CD4-positive, CD25-positive, alpha-beta regulatory T cell (primary cell): ENCODE data around the gene ATP1A2. TPM values are rescaled to one million over a fixed set of nuclear protein-coding genes. Genes with fewer than 3 reads are reported as not detected.

Experiments
- ATAC-seq, 2 donors: fragments of 150-1000 bp; cut with Tn5 transposase; one replicate each; pipeline ENCODE4 v1.10.0; 2021; ENCODE audit warnings: low read depth in 2 of 2, moderate number of reproducible peaks in 2 of 2, moderate library complexity in 1 of 2
- DNase-seq, 3 donors: peaks; one replicate each; pipeline versions ENCODE4 v3.0.0 to v3.0.0-alpha.2; 2012 to 2022; ENCODE audit warnings: mixed read lengths in 1 of 3
- H3K27ac ChIP-seq: one replicate; pipeline ENCODE4 v1.7.0; 2013; ENCODE audit warnings: mild to moderate bottlenecking, low read length; ENCODE audit not compliant: insufficient read depth, poor library complexity, severe bottlenecking
- H3K27me3 ChIP-seq: one replicate; pipeline ENCODE4 v1.7.0; 2013; ENCODE audit warnings: low read length; ENCODE audit not compliant: control insufficient read depth, insufficient read depth
- H3K36me3 ChIP-seq: one replicate; pipeline ENCODE4 v1.7.0; 2013; ENCODE audit warnings: mild to moderate bottlenecking, low read length, moderate library complexity; ENCODE audit not compliant: control insufficient read depth, insufficient read depth
- H3K4me1 ChIP-seq: 2 replicates; pipeline ENCODE4 v1.7.0; 2013; ENCODE audit warnings: mild to moderate bottlenecking, low read length; ENCODE audit not compliant: insufficient read depth, control insufficient read depth, poor library complexity, severe bottlenecking
- H3K4me3 ChIP-seq: one replicate; pipeline ENCODE4 v1.7.0; 2013; ENCODE audit warnings: low read depth, mild to moderate bottlenecking, low read length, moderate library complexity
- H3K9me3 ChIP-seq, 2 experiments: 1 replicate in 1 of 2; 2 replicates in 1 of 2; pipeline ENCODE4 v1.7.0; 2013; ENCODE audit warnings: low read length in 2 of 2, mild to moderate bottlenecking in 1 of 2, moderate library complexity in 1 of 2; ENCODE audit not compliant: control insufficient read depth in 2 of 2
- H3K27ac Mint-ChIP-seq, 3 donors: one replicate each; pipeline ENCODE4 v1.8.0; 2020 to 2022; ENCODE audit warnings: mild to moderate bottlenecking in 3 of 3, mixed read lengths in 3 of 3, moderate library complexity in 2 of 3
- H3K27me3 Mint-ChIP-seq: one replicate; pipeline ENCODE4 v1.8.0; 2022; ENCODE audit warnings: mild to moderate bottlenecking, mixed read lengths
- H3K36me3 Mint-ChIP-seq: one replicate; pipeline ENCODE4 v1.8.0; 2020; ENCODE audit warnings: mixed read lengths
- H3K4me1 Mint-ChIP-seq, 4 donors: one replicate each; pipeline ENCODE4 v1.8.0; 2020 to 2022; ENCODE audit warnings: mixed read lengths in 4 of 4, mild to moderate bottlenecking in 1 of 4
- H3K4me3 Mint-ChIP-seq, 4 donors: one replicate each; pipeline ENCODE4 v1.8.0; 2020 to 2022; ENCODE audit warnings: mild to moderate bottlenecking in 4 of 4, mixed read lengths in 4 of 4, moderate library complexity in 3 of 4
- H3K9me3 Mint-ChIP-seq, 7 donors: one replicate each; pipeline ENCODE4 v1.8.0; 2020 to 2022; ENCODE audit warnings: mixed read lengths in 7 of 7, mild to moderate bottlenecking in 3 of 7, moderate library complexity in 2 of 7
- polyA plus RNA-seq, 4 donors: library from polyadenylated mRNA; unstranded; fragments of 300-500 nt; fragmentation: Illumina TruSeq; gene quantifications; one replicate each; pipeline ENCODE4 v1.2.3, GENCODE V29; 2021
- total RNA-seq: library from RNA; stranded (reverse); gene quantifications from one replicate; pipeline ENCODE4 v1.2.3, GENCODE V29; 2022

ATP1A2 gene
- total RNA-seq: not detected
- not detected for polyA plus RNA-seq

GRCh38 chr1:160115545-160116282, at the start of gene ATP1A2:
ATP1A2 (plus strand) TSS chr1:160115759; CDS start chr1:160115862, 103 bp downstream.
- no peaks in the 10 kb centered on the region for H3K36me3 ChIP-seq
- H3K27me3 Mint-ChIP-seq: peaks cover 43% of the 10 kb centered on the region
- no peaks in the 10 kb centered on the region for H3K36me3 Mint-ChIP-seq
- no peaks in the 10 kb centered on the region for H3K4me1 ChIP-seq
- DNase-seq (no peak), ATAC-seq (no peak)
- no peak within 1 kb of the TSS for H3K4me3 ChIP-seq
- peaks cover 0 to 2% (median 0%) of the 10 kb centered on the region in 7 donors for H3K9me3 Mint-ChIP-seq
- H3K27ac Mint-ChIP-seq: no peak within 1 kb of the TSS
- H3K4me1 Mint-ChIP-seq: no peaks in the 10 kb centered on the region
- H3K4me3 Mint-ChIP-seq: no peak within 1 kb of the TSS
- no peaks in the 10 kb centered on the region for H3K9me3 ChIP-seq
- H3K27me3 ChIP-seq: no peaks in the 10 kb centered on the region
- no peak within 1 kb of the TSS for H3K27ac ChIP-seq

- Histone ChIP-seq H3K27ac (no peak overlapping the region), H3K9me3 (no peaks in the 10 kb centered on the region), H3K36me3 (no peaks in the 10 kb centered on the region), H3K4me3 (no peak overlapping the region), H3K27me3 (peaks cover 11% of the 10 kb centered on the region), H3K4me1 (peaks cover 14% of the 10 kb centered on the region)
- Mint-ChIP-seq H3K9me3 (no peaks in the 10 kb centered on the region), H3K36me3 (no peaks in the 10 kb centered on the region), H3K27ac (no peak overlapping the region), H3K4me1 (peaks cover 0 to 14% (median 7%) of the 10 kb centered on the region in 4 donors), H3K4me3 (no peak overlapping the region), H3K27me3 (peaks cover 58% of the 10 kb centered on the region)
- ATAC-seq (no peak), DNase-seq (no peak)
Measured at GRCh38 chr1:160066829-160067745, 48.5 kb upstream of the ATP1A2 start.

- DNase-seq (no peak), ATAC-seq (no peak)
- peaks cover 0 to 14% (median 7%) of the 10 kb centered on the region in 4 donors for H3K4me1 Mint-ChIP-seq
- Histone ChIP-seq H3K27me3 (peaks cover 15% of the 10 kb centered on the region), H3K36me3 (no peaks in the 10 kb centered on the region), H3K27ac (no peak overlapping the region), H3K4me1 (peaks cover 14% of the 10 kb centered on the region), H3K9me3 (no peaks in the 10 kb centered on the region), H3K4me3 (no peak overlapping the region)
- H3K27me3 Mint-ChIP-seq: peaks cover 66% of the 10 kb centered on the region
- H3K9me3 Mint-ChIP-seq: no peaks in the 10 kb centered on the region
- H3K4me3 Mint-ChIP-seq: peak overlapping the region in 1 of 4 donors; percentile 30
- no peaks in the 10 kb centered on the region for H3K36me3 Mint-ChIP-seq
- H3K27ac Mint-ChIP-seq: no peak overlapping the region
Measured at GRCh38 chr1:160068225-160068624, 47.3 kb upstream of the ATP1A2 start.

- Histone ChIP-seq H3K27me3 (peaks cover 17% of the 10 kb centered on the region), H3K4me1 (peaks cover 14% of the 10 kb centered on the region), H3K36me3 (no peaks in the 10 kb centered on the region), H3K9me3 (no peaks in the 10 kb centered on the region), H3K4me3 (peak within 1 kb of the TSS; percentile 42), H3K27ac (no peak within 1 kb of the TSS)
- Mint-ChIP-seq H3K4me3 (peak within 1 kb of the TSS; percentile 81 to 93 (median 90)), H3K27me3 (peaks cover 66% of the 10 kb centered on the region), H3K9me3 (no peaks in the 10 kb centered on the region), H3K27ac (peak within 1 kb of the TSS in 2 of 3 donors; percentile 43 to 57), H3K4me1 (peaks cover 0 to 14% (median 7%) of the 10 kb centered on the region in 4 donors), H3K36me3 (no peaks in the 10 kb centered on the region)
- no peak for DNase-seq
- no peak for ATAC-seq
Measured at GRCh38 chr1:160069460-160070231, 45.9 kb upstream of the ATP1A2 start, which contains the start of gene KCNJ10. KCNJ10 (minus strand) TSS chr1:160070160; CDS start chr1:160042532, 27,628 bp downstream.

GRCh38 chr1:160070243-160071163, 45.1 kb upstream of the ATP1A2 start:
- Mint-ChIP-seq H3K9me3 (peaks cover 0 to under 1% (median 0%) of the 10 kb centered on the region in 7 donors), H3K27ac (peak overlapping the region in 2 of 3 donors; percentile 43 to 57), H3K4me1 (peaks cover 0 to 14% (median 7%) of the 10 kb centered on the region in 4 donors), H3K36me3 (no peaks in the 10 kb centered on the region), H3K4me3 (peak overlapping the region; percentile 81 to 93 (median 89)), H3K27me3 (peaks cover 62% of the 10 kb centered on the region)
- Histone ChIP-seq H3K4me3 (peak overlapping the region; percentile 42), H3K27me3 (peaks cover 17% of the 10 kb centered on the region), H3K36me3 (no peaks in the 10 kb centered on the region), H3K9me3 (no peaks in the 10 kb centered on the region), H3K27ac (no peak overlapping the region), H3K4me1 (peaks cover 14% of the 10 kb centered on the region)
- ATAC-seq (peak; percentile 77 to 85), DNase-seq (peak; percentile 46 to 66 (median 59))

- DNase-seq: no peak
- H3K27me3 Mint-ChIP-seq: peaks cover 60% of the 10 kb centered on the region
Measured at GRCh38 chr1:160071289-160071688, 44.3 kb upstream of the ATP1A2 start.

More at GRCh38 chr1:160071289-160071688, 44.3 kb upstream of the ATP1A2 start:
- ATAC-seq: no peak
- peaks cover 19% of the 10 kb centered on the region for H3K27me3 ChIP-seq
- H3K9me3 ChIP-seq: no peaks in the 10 kb centered on the region
- no peaks in the 10 kb centered on the region for H3K36me3 Mint-ChIP-seq
- no peak overlapping the region for H3K27ac Mint-ChIP-seq
- H3K27ac ChIP-seq: no peak overlapping the region
- peaks cover 0 to 2% (median 0%) of the 10 kb centered on the region in 7 donors for H3K9me3 Mint-ChIP-seq
- peaks cover 14% of the 10 kb centered on the region for H3K4me1 ChIP-seq
- no peak overlapping the region for H3K4me3 Mint-ChIP-seq
- peaks cover 0 to 14% (median 7%) of the 10 kb centered on the region in 4 donors for H3K4me1 Mint-ChIP-seq
- H3K36me3 ChIP-seq: no peaks in the 10 kb centered on the region
- no peak overlapping the region for H3K4me3 ChIP-seq
